ENCODE data around the gene BRD1.

DNA sequence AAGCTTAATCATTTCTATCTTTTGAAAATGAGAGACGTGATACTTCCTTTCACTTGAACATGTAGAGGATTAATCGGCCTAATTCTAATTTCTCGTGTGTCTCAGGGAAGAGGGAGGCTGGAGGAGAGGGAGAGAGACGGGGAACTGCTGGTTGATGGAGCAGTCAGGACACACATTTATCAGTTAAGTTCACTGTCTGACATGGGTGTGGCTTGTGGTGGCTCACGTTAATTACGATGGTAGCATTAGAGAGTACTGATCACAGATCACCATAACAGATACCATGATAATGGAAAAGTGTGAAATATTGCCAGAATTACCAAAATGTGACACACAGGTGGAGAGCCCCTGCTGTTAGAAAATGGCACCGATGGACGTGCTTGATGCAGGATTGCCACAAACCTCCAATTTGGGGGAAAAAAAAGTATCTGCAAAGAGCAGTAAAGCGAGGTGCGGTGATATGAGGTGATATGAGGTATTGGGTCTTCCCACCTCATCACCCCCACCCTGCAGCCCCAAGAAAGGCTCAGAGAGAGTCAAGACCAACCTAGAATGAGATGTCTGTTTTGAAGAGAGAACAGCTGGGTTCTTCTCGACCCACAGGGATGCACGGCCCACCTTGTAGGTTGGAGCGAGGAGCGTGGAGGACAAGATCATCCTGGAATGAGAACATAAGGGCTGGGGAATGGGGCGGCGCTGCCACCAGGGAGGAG is 45.7 kb upstream of the BRD1 start:
- no peak for TF ChIP-seq REST (IDR thresholded peaks at IDR 0.05; ENCODE audit: insufficient read depth in 1 of 2, low read depth in 2 of 2, low read length in 2 of 2)
- TF ChIP-seq POLR2AphosphoS5 (IDR thresholded peaks at IDR 0.05; ENCODE audit: low read depth, low read length): no peak
- TF ChIP-seq TAF1 (IDR thresholded peaks at IDR 0.05; ENCODE audit: borderline replicate concordance, insufficient read depth, low read length): no peak
